Activated B cell treated with CpG ODN at 0.5 μM for 24 hours (primary cell): ENCODE measurements around the gene PTP4A1. TPM values are rescaled to one million over a fixed set of nuclear protein-coding genes. Genes with fewer than 3 reads are reported as not detected.

Experiments
- ATAC-seq: fragments of 200-7000 bp; cut with Tn5 transposase; one replicate; pipeline ENCODE4 v1.10.0; 2021; ENCODE audit warnings: low read depth, mild to moderate bottlenecking, moderate library complexity
- CTCF ChIA-PET: fragments of 350-600 bp; sonication (Branson Sonifier 250); formaldehyde crosslinking; loops from one replicate; lab custom pipeline; 2021; ENCODE audit warnings: antibody characterized with exemption; lab: Charles Lee
- POLR2A ChIA-PET: fragments of 350-600 bp; sonication (Branson Sonifier 250); formaldehyde crosslinking; loops from one replicate; lab custom pipeline; 2021; ENCODE audit warnings: antibody characterized with exemption; lab: Charles Lee
- DNase-seq: peaks from one replicate; pipeline ENCODE4 v3.0.0; 2022
- H3K27ac Mint-ChIP-seq: one replicate; pipeline ENCODE4 v1.8.0; 2020; ENCODE audit warnings: mixed read lengths
- H3K27me3 Mint-ChIP-seq: one replicate; pipeline ENCODE4 v1.8.0; 2021; ENCODE audit warnings: mixed read lengths
- H3K36me3 Mint-ChIP-seq: one replicate; pipeline ENCODE4 v1.8.0; 2021; ENCODE audit warnings: low read depth, mixed read lengths
- H3K4me1 Mint-ChIP-seq: one replicate; pipeline ENCODE4 v1.8.0; 2021; ENCODE audit warnings: mixed read lengths
- H3K4me3 Mint-ChIP-seq: one replicate; pipeline ENCODE4 v1.8.0; 2020; ENCODE audit warnings: mild to moderate bottlenecking, mixed read lengths
- H3K9me3 Mint-ChIP-seq: one replicate; pipeline ENCODE4 v1.8.0; 2020; ENCODE audit warnings: mixed read lengths
- intact Hi-C: fragments of 100-400 bp; cut with micrococcal nuclease; formaldehyde crosslinking; loops from one replicate; pipeline ENCODE4 v1.15.1; 2024
- total RNA-seq: library from RNA; stranded (reverse); gene quantifications from 2 replicates; pipeline ENCODE4 v1.2.3, GENCODE V29; 2022
- TF ChIP-seq, protein P1 (sequence below): fragments of 200-600 bp; IDR thresholded peaks from one replicate; pipeline ENCODE4 v1.8.0; 2022; ENCODE audit warnings: antibody characterized with exemption, mild to moderate bottlenecking

PTP4A1 gene
- total RNA-seq, 1 donor from 2014 or later = 35.2 TPM

DNA sequence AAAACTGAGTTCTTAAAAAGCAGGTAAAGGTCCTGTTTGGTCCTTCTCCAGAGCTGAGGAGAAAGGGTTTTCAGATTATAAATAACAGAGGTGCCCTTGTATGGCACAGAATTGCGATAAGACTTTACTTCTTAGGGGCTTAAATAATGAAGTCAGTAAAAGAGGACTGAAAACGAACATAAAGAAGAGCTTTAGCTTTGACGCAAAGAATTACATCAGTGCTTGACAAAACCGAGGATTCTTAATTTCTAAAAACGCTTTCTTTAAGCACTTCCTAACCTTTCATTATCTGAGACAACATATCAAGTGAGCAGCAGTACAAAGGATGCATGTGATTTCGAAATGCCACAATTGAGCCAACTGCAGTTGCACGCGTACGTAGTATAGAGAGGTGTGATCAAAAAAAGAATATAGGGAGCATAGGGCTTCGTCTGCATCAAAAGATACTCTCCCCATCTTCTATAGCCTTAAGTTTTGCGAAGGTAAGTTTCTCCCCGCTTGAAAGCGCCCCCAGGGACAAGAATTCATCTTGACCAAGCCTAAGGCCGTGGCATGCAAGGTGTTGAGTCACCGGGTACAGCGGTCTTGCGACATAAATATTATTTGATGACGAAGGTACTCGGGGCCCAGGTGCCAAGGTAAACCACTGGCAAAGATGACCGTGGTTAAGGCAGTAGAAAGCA lies 778 bp upstream of the PTP4A1 start:
- peak overlapping the region; percentile 87 for H3K4me3 Mint-ChIP-seq

DNA sequence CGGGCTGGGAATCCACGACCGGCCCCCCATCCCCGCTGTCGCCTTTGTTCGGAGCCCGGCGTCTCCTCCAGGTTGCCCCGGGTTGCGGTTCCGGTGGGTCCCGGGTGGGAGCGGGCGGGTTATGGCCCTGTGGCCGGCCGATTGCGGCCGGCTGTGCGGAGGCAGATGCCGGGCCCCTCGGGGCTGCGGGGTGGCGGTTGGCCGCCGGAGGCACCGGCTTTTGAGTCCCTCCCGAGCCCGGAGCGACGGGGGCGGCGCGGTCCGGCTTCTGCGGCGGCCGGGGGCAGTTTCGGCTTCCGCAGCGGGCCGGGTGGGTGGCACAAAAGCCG lies 431 bp downstream of the PTP4A1 start:
- POLR2A ChIA-PET = interaction anchor here (1.3 to 6.2 kb wide), 4 partner anchors 12 to 220 kb away, joined by 4 to 53 read pairs (median 6); partner anchors contain the start of gene PHF3
- H3K27me3 Mint-ChIP-seq = no peaks in the 10 kb centered on the region
- TF ChIP-seq, protein P1, sequence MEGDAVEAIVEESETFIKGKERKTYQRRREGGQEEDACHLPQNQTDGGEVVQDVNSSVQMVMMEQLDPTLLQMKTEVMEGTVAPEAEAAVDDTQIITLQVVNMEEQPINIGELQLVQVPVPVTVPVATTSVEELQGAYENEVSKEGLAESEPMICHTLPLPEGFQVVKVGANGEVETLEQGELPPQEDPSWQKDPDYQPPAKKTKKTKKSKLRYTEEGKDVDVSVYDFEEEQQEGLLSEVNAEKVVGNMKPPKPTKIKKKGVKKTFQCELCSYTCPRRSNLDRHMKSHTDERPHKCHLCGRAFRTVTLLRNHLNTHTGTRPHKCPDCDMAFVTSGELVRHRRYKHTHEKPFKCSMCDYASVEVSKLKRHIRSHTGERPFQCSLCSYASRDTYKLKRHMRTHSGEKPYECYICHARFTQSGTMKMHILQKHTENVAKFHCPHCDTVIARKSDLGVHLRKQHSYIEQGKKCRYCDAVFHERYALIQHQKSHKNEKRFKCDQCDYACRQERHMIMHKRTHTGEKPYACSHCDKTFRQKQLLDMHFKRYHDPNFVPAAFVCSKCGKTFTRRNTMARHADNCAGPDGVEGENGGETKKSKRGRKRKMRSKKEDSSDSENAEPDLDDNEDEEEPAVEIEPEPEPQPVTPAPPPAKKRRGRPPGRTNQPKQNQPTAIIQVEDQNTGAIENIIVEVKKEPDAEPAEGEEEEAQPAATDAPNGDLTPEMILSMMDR = no peak
- intact Hi-C loops = loop anchor here (1.0 to 10.0 kb wide), 7 partner anchors 26 to 1274 kb away; partner anchors contain the start of gene PHF3
- peak; percentile 63 for DNase-seq
- H3K36me3 Mint-ChIP-seq = peaks cover 24% of the 10 kb centered on the region
- ATAC-seq = peak; percentile 2
- peak overlapping the region; percentile 92 for H3K4me3 Mint-ChIP-seq
- CTCF ChIA-PET = interaction anchor here (2.3 kb wide), 1 partner anchor 11 kb away, joined by 5 read pairs; no protein-coding TSS in a partner anchor
- H3K4me1 Mint-ChIP-seq = peaks cover 33% of the 10 kb centered on the region
- H3K9me3 Mint-ChIP-seq = peaks cover 3% of the 10 kb centered on the region
- peak overlapping the region; percentile 97 for H3K27ac Mint-ChIP-seq

More for the DNA sequence above, 778 bp upstream of the PTP4A1 start:
- peaks cover 13% of the 10 kb centered on the region for H3K36me3 Mint-ChIP-seq
- TF ChIP-seq, protein P1 = no peak
- intact Hi-C loops = loop anchor here (1.0 to 10.0 kb wide), 7 partner anchors 27 to 1273 kb away; partner anchors contain the start of gene PHF3
- CTCF ChIA-PET = no interaction called here
- peaks cover 3% of the 10 kb centered on the region for H3K9me3 Mint-ChIP-seq
- POLR2A ChIA-PET = interaction anchor here (0.8 to 6.2 kb wide), 2 partner anchors 64 to 219 kb away, joined by 4 to 53 read pairs; partner anchors contain the start of gene PHF3
- ATAC-seq (peak; percentile 8), DNase-seq (no peak)
- H3K27me3 Mint-ChIP-seq = no peaks in the 10 kb centered on the region
- peaks cover 31% of the 10 kb centered on the region for H3K4me1 Mint-ChIP-seq
- peak overlapping the region; percentile 97 for H3K27ac Mint-ChIP-seq

DNA sequence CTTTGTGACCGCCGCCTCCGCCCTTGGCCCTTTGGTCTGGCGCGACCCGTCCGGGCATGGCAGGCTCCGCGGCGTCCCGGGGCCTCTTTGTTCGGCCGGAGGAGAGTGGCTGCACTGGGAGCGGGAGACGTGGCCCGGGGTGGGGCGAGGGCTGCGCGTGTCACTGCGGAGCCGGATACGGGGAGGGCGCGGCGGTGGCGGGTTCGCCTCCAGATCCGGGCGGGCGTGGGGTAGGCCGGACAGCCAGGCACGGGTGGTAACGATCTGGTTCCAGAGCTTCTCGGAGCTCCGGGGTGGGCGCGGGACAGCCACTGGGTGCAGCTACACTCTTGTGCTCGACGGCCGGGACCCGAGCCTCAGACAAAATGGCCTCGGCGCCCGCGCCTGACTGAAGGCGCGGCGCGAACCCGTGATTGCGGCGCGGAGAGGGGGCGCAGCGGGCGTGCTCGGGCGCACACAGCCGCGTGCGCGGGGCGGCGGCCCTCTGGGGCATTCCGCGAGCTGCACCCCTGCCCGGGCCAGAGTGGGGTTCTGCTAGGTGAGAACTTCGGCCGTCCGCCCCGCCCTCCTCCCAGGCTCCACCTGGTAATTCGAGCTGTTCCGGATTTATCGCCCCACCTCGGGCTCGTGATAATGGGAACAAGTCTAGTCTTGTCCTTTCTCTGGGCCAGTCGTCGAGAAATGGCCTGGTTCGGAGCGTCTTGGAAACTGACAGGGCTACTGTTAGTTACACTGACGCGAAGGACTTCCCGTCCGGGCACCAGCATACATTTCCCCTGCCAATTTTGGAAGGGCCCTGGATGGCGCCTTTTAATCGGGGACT lies 1.0 kb downstream of the PTP4A1 start:
- peak overlapping the region; percentile 92 for H3K4me3 Mint-ChIP-seq
- peaks cover 33% of the 10 kb centered on the region for H3K4me1 Mint-ChIP-seq
- POLR2A ChIA-PET = interaction anchor here (0.6 to 6.2 kb wide), 10 partner anchors 11 to 220 kb away, joined by 3 to 53 read pairs (median 4); partner anchors contain the start of gene PHF3
- TF ChIP-seq, protein P1 = no peak
- DNase-seq (peak; percentile 68), ATAC-seq (peak; percentile 27)
- H3K36me3 Mint-ChIP-seq = peaks cover 24% of the 10 kb centered on the region
- peaks cover 3% of the 10 kb centered on the region for H3K9me3 Mint-ChIP-seq
- CTCF ChIA-PET = interaction anchor here (0.7 to 2.3 kb wide), 9 partner anchors 11 to 221 kb away, joined by 3 to 13 read pairs (median 5); partner anchors contain the start of gene PHF3
- H3K27ac Mint-ChIP-seq = peak overlapping the region; percentile 97
- intact Hi-C loops = loop anchor here (2.0 to 10.0 kb wide), 3 partner anchors 54 to 1274 kb away; no protein-coding TSS in a partner anchor
- no peaks in the 10 kb centered on the region for H3K27me3 Mint-ChIP-seq

DNA sequence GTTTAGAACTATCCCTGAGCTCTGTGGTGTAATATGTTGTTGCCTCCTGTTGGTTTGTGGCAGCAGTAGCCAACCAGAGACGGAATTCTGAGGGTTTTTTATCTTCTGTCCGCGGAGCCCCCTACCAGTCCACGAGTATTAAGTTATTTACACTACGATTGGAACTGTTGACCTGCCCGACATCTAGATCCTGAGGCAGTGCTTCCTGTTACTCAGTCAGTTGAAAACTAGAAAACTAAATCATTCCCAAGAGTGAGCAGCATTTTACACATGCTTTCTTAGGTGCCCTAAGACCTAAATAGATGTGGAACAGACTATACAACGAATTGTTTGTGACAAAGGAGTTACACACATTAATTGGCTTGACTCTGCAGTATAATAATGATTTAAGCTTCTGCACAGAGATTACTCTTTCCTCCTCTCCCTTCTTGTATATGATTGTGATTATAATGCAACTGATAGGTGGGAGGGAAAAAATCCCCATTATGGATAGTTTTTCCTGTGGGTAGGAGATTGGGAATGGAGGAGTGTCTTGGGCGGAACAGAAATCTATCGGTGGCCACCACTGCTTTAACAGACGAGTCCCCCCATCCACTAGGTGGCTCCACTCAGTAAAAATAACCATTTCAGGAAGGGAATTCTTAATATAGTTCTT lies 1.7 kb downstream of the PTP4A1 start:
- ChIA-PET POLR2A (interaction anchor here (0.6 to 6.2 kb wide), 10 partner anchors 10 to 221 kb away, joined by 3 to 53 read pairs (median 4); partner anchors contain the start of gene PHF3), CTCF (interaction anchor here (0.7 to 2.3 kb wide), 9 partner anchors 10 to 221 kb away, joined by 3 to 13 read pairs (median 5); partner anchors contain the start of gene PHF3)
- Mint-ChIP-seq H3K27ac (peak overlapping the region; percentile 97), H3K9me3 (peaks cover 3% of the 10 kb centered on the region), H3K27me3 (no peaks in the 10 kb centered on the region), H3K4me3 (peak overlapping the region; percentile 92), H3K4me1 (peaks cover 33% of the 10 kb centered on the region), H3K36me3 (peaks cover 26% of the 10 kb centered on the region)
- ATAC-seq = peak; percentile 2
- TF ChIP-seq, protein P1 = no peak
- DNase-seq = no peak
- intact Hi-C loops = loop anchor here (2.0 to 10.0 kb wide), 3 partner anchors 55 to 1275 kb away; no protein-coding TSS in a partner anchor
